Measurements from ENCODE around the gene EML3. TPM values are rescaled to one million over a fixed set of nuclear protein-coding genes. Genes with fewer than 3 reads are reported as not detected.
"Not testable (repeated sequence)": the region's sequence is repeated elsewhere in the genome, so short reads cannot be mapped to it uniquely, and the experiment has no call there.

Gene EML3
- total and polyA plus RNA-seq, 12 donors: 9.7 to 198 (median 36.3) TPM

- intact Hi-C loops (cut with DNase I): loop anchor here in 1 of 2 donors (5.0 kb wide), 1 partner anchor 138 kb away; no protein-coding TSS in a partner anchor
- Histone ChIP-seq H3K9me3 (replicated peaks in 1 of 3) (no peaks in the 10 kb centered on the region), H3K27me3 (no peaks in the 10 kb centered on the region), H3K4me3 (no peak overlapping the region), H3K27ac (peak overlapping the region in 4 of 5 donors; percentile 62 to 90 (median 76)), H3K36me3 (replicated peaks in 1 of 2) (peaks cover 0 to 63% of the 10 kb centered on the region in 2 donors), H3K4me1 (replicated peaks in 1 of 2) (peaks cover 16 to 32% of the 10 kb centered on the region in 2 donors)
- DNase-seq: peak; percentile 89 to 96 (median 94)
- TF ChIP-seq POLR2A (IDR thresholded peaks at IDR 0.05) (no peak), CTCF (IDR thresholded peaks at IDR 0.05) (peak; percentile 61 to 92 (median 88))
- 21 to 26% (median 24%) methylated on average over 2 of the region's 2 CpGs for WGBS, 4 donors
Observed at GRCh38 chr11:62560566-62561103, 51.9 kb downstream of the EML3 start.

DNA sequence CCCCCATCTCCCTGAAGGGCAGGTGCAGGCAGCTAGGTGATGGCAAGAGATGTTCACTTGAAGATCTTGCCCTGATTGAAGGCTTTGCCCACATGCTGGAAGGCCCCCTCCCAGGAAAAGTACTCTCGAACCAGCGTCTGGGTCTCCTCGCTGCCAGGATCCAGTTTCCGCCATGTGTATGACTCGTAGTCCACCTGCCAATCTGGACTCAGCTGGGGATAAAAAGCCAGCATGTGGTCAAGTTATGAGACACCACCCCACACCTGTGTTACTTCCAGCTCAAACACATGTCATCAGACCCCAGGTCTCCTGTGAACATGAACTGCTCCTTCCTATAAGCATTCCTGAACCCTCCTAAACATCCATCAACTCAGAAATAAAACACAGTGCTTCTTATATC lies 52.9 kb downstream of the EML3 start:
- H3K4me1 ChIP-seq (replicated peaks in 1 of 2): peaks cover 20 to 40% of the 10 kb centered on the region in 2 donors
- H3K27ac ChIP-seq: peak overlapping the region in 2 of 5 donors; percentile 67 to 85
- not testable (repeated sequence) for H3K27me3 ChIP-seq; H3K9me3 ChIP-seq (replicated peaks in 1 of 3); H3K4me3 ChIP-seq
- DNase-seq: peak in 1 of 7 donors; percentile 19
- WGBS, 4 donors: 30 to 79% (median 72%) methylated on average over 1 to 5 of the region's 5 CpGs
- peaks cover 0 to 53% of the 10 kb centered on the region in 2 donors for H3K36me3 ChIP-seq (replicated peaks in 1 of 2)
- intact Hi-C loops (cut with DNase I): loop anchor here in 1 of 2 donors (5.0 kb wide), 1 partner anchor 137 kb away; no protein-coding TSS in a partner anchor

- H3K4me3 ChIP-seq: no peak overlapping the region
- peak overlapping the region in 1 of 5 donors; percentile 67 for H3K27ac ChIP-seq
- DNase-seq: no peak
- no peaks in the 10 kb centered on the region for H3K27me3 ChIP-seq
- H3K4me1 ChIP-seq (replicated peaks in 1 of 2): peaks cover 21 to 45% of the 10 kb centered on the region in 2 donors
- intact Hi-C loops (cut with DNase I): no loop called here
- no peak for TF ChIP-seq CTCF (IDR thresholded peaks at IDR 0.05)
- peaks cover 0 to 52% of the 10 kb centered on the region in 2 donors for H3K36me3 ChIP-seq (replicated peaks in 1 of 2)
- H3K9me3 ChIP-seq (replicated peaks in 1 of 3): no peaks in the 10 kb centered on the region
- 83 to 87% (median 84%) methylated on average over 8 of the region's 8 CpGs for WGBS, 4 donors
Observed at GRCh38 chr11:62559204-62559603, 53.4 kb downstream of the EML3 start.

DNA sequence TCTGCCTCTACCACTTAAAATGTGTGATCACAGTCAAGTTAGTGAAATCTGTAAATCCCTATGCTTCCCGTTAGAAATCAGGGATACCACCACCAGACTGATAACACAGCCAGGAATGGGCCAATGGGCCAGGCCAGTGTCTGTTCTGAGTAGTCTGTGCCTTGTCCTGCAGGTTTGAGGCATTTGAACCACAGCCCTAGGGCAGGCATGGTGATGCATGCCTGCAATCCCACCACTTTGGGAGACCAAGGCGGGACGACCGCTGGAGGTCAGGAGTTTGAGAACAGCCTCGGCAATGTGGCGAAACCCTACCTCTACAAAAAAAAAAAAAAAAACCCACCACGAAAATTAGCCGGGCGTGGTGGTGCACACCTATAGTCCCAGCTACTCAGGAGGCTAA lies 53.9 kb downstream of the EML3 start:
- H3K36me3 ChIP-seq (replicated peaks in 1 of 2): peaks cover 0 to 47% of the 10 kb centered on the region in 2 donors
- no peak overlapping the region for H3K4me3 ChIP-seq
- no peak overlapping the region for H3K27ac ChIP-seq
- no peaks in the 10 kb centered on the region for H3K9me3 ChIP-seq (replicated peaks in 1 of 3)
- peaks cover 27 to 50% of the 10 kb centered on the region in 2 donors for H3K4me1 ChIP-seq (replicated peaks in 1 of 2)
- no peaks in the 10 kb centered on the region for H3K27me3 ChIP-seq
- no peak for TF ChIP-seq POLR2A (IDR thresholded peaks at IDR 0.05)
- TF ChIP-seq CTCF (IDR thresholded peaks at IDR 0.05): no peak
- no peak for DNase-seq
- intact Hi-C loops (cut with DNase I): no loop called here
- 81 to 89% (median 83%) methylated on average over 9 of the region's 9 CpGs for WGBS, 4 donors
